HUES48 (cell line): ENCODE data around the gene PDE5A.

Experiments
- H3K27ac ChIP-seq: one replicate; pipeline ENCODE4 v1.7.0; 2013; ENCODE audit warnings: low read depth, low read length, inconsistent platforms
- H3K27me3 ChIP-seq: 2 replicates; pipeline ENCODE4 v1.6.1; 2013; ENCODE audit warnings: mild to moderate bottlenecking, low read length; ENCODE audit not compliant: control insufficient read depth, insufficient read depth
- H3K36me3 ChIP-seq: 2 replicates; pipeline ENCODE4 v1.6.1; 2013; ENCODE audit warnings: low read length; ENCODE audit not compliant: control insufficient read depth, insufficient read depth
- H3K4me1 ChIP-seq: 2 replicates; pipeline ENCODE4 v1.6.1; 2013; ENCODE audit warnings: mild to moderate bottlenecking, low read length; ENCODE audit not compliant: control insufficient read depth, insufficient read depth
- H3K4me3 ChIP-seq: 2 replicates; pipeline ENCODE4 v1.5.1; 2013; ENCODE audit warnings: mild to moderate bottlenecking, low read depth, low read length
- H3K9ac ChIP-seq: 2 replicates; pipeline ENCODE4 v1.6.1; 2013; ENCODE audit warnings: mild to moderate bottlenecking, low read depth, low read length, moderate library complexity
- H3K9me3 ChIP-seq: 2 replicates; pipeline ENCODE4 v1.6.1; 2013; ENCODE audit warnings: low read length; ENCODE audit not compliant: control insufficient read depth, insufficient read depth

Gene PDE5A

DNA sequence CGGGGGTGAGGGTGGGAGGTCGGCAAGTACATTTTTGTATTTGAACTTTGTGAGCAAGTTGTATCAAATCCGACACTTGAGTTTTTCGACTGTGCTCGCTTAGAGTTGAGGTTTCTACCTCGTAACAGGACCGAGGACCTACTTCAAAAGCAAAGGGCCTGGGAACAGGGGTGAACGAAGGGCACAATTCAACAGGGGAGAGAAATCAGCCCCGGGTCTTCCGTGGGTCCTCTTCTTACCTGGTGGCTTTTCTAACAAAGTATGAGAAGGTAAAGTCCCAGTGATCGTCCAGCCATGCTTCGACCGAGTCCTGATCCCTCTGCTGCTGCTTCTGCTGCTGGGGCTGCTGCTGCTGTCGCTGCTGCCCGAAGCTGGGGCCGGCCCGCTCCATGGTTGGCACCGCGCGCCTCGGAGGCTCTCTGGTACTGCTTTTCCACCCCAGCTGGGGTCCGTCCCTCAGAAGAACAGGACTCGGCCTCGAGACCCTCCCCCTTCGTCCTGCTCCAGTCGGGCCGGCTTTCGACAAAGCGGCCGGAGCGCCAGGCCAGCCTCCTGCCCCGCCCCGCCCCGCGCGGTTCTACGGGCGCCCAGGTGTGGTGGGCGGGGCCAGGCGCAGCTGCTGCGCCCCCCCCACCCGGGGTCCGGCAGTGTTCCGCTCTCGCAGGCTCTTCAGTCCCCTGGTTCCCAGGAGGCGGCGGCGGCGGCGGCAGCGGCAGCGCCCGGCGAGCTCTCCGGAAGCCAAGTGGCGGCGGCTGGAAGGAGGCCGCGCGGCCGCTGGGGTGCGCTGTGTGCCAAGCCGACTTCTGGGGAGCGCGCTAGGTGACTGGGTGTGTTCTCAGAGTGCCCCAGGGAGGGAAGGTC, at the start of gene PDE5A:
Gene PDE5A (minus strand): TSS at position 524 of the 861 bp plus-strand sequence. CDS start 133 bp downstream, at position 391.
- peak within 1 kb of the TSS; percentile 62 for H3K27ac ChIP-seq

GRCh38 chr4:119676101-119676500, 47.5 kb upstream of the PDE5A start:
- no peak overlapping the region for H3K4me3 ChIP-seq
- no peaks in the 10 kb centered on the region for H3K36me3 ChIP-seq
- peaks cover 15% of the 10 kb centered on the region for H3K4me1 ChIP-seq
- H3K9ac ChIP-seq, result no peak overlapping the region
- no peaks in the 10 kb centered on the region for H3K9me3 ChIP-seq
- H3K27me3 ChIP-seq, result no peaks in the 10 kb centered on the region
- H3K27ac ChIP-seq, result no peak overlapping the region

More for the DNA sequence above, at the start of gene PDE5A:
- Histone ChIP-seq H3K9ac (peak within 1 kb of the TSS; percentile 74), H3K9me3 (no peaks in the 10 kb centered on the region), H3K27me3 (no peaks in the 10 kb centered on the region), H3K36me3 (no peaks in the 10 kb centered on the region), H3K4me1 (peaks cover 12% of the 10 kb centered on the region), H3K4me3 (peak within 1 kb of the TSS; percentile 82)

DNA sequence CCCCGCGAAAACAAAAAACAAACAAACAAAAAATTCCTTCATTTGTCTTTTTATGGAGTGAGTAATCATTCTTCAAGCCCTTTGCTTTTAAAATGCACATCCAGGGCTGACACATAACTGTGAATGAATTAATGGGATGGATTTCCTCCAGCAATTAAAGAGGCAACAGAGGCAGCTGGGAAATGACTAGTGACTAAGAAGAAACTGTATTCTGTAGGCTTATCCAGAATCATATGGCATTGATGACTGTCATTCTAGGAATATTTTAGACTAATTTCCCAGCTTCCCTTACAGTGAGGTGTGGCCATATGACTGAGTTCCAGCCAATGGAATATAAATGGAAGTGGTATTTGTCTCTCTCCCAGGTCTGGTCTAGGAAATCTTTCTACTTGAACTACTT, 46.8 kb upstream of the PDE5A start:
- H3K27me3 ChIP-seq, result no peaks in the 10 kb centered on the region
- H3K36me3 ChIP-seq, result no peaks in the 10 kb centered on the region
- no peak overlapping the region for H3K27ac ChIP-seq
- H3K4me3 ChIP-seq, result no peak overlapping the region
- H3K9me3 ChIP-seq, result no peaks in the 10 kb centered on the region
- peaks cover 15% of the 10 kb centered on the region for H3K4me1 ChIP-seq
- H3K9ac ChIP-seq, result no peak overlapping the region

DNA sequence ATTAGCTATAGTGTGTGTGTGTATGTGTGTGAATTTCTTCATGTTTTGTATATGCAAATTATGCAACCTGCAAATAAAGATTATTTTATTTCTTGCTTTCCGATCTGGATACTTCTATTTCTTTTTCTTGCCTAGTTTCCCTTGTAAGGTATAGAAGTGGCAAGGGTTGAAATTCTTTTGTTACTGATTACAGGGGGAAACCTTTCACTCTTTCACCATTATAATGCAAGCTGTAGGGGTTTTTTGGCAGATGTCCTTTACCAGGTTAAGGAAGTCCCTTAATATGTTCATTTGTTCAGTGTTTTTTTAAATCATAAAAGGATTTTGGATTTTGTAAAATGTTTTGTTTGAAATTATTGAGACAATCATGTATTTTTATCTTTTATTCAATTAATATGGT, 44.3 kb upstream of the PDE5A start:
- Histone ChIP-seq H3K4me3 (no peak overlapping the region), H3K9ac (no peak overlapping the region), H3K27me3 (no peaks in the 10 kb centered on the region), H3K4me1 (peaks cover 15% of the 10 kb centered on the region), H3K27ac (no peak overlapping the region), H3K36me3 (no peaks in the 10 kb centered on the region), H3K9me3 (no peaks in the 10 kb centered on the region)

DNA sequence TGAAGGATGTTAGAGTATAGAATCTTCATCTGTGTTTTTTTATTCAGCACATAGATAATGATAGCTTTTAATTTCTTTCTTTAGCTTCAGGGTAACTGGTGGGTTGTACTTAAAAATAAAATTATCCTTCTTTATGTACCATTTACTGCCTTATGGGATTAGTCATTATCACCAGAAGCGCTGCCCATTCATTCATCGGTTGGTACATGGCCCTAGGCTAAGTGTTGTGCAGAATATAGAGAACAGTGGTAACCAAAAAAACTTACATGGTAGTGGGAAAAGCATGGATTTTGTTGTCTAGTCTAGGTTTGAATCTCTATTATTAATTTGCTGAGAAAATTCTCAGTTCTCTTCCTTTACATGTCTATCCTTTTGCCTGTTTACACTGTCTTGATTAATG, 43.5 kb upstream of the PDE5A start:
- H3K9me3 ChIP-seq, result no peaks in the 10 kb centered on the region
- H3K27me3 ChIP-seq, result no peaks in the 10 kb centered on the region
- no peaks in the 10 kb centered on the region for H3K36me3 ChIP-seq
- H3K4me3 ChIP-seq, result no peak overlapping the region
- H3K27ac ChIP-seq, result no peak overlapping the region
- peaks cover 15% of the 10 kb centered on the region for H3K4me1 ChIP-seq
- H3K9ac ChIP-seq, result no peak overlapping the region

DNA sequence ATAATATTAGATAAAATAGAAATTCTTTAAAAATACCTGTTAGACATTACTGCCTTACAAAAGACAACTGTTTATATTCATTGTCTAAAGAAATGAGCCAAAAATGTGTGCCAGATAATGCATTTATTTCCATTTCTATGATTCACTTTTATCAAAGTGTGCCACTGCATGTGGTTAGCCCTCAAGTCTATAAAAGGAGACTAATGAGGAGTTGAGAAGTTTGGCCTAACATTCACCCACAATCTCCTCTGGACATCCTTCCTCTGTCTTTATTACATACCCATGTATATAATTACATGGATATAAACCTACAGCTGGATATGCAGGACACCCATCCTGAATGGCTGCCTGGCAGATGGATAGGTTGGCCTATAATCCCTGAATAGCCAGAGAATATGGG, 42.6 kb upstream of the PDE5A start:
- H3K9ac ChIP-seq, result no peak overlapping the region
- no peak overlapping the region for H3K4me3 ChIP-seq
- H3K4me1 ChIP-seq, result peaks cover 15% of the 10 kb centered on the region
- H3K9me3 ChIP-seq, result no peaks in the 10 kb centered on the region
- no peaks in the 10 kb centered on the region for H3K36me3 ChIP-seq
- no peak overlapping the region for H3K27ac ChIP-seq
- H3K27me3 ChIP-seq, result no peaks in the 10 kb centered on the region

DNA sequence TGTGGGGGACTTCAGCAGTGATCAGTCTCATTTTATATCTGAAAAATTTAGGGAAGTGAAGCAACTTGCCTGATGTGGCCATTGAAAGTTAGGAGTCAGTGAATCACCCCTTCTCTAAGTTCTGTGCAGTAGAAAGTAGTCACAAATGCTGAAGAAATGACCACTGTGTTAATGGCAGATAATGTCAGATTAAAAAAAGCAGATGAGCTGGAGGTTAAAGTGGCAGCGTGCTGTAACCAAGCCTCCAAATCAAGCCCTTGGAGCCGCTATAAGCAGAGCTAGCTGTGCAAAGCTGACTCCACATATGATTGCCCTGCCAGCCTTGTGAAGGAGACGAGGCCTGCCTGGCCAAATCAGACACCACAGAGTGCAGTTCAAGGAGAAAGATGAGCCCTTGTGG, 39.2 kb upstream of the PDE5A start:
- H3K27ac ChIP-seq, result no peak overlapping the region
- no peaks in the 10 kb centered on the region for H3K36me3 ChIP-seq
- no peak overlapping the region for H3K4me3 ChIP-seq
- H3K9me3 ChIP-seq, result no peaks in the 10 kb centered on the region
- peaks cover 15% of the 10 kb centered on the region for H3K4me1 ChIP-seq
- no peaks in the 10 kb centered on the region for H3K27me3 ChIP-seq
- H3K9ac ChIP-seq, result no peak overlapping the region

DNA sequence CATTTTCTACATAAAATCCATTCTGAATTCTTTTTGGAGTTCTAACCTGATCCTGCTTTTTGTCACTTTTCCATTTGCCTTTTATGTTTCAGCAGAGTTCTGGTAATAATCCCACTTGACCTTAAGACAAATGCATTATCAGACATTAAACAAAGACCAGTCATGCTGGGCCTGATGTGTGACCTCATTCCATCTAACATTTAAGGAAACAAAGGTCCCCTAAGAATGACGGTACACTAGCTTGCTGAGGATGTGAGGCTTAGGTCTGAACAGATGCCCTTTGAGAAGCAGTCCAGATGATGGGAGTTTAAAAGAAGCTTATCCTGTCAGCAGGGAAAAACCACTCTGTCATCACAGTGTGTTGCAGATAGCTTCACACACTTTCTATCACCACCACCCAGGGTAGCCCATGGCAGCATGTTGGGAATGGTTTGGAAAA, 38.1 kb upstream of the PDE5A start:
- Histone ChIP-seq H3K36me3 (no peaks in the 10 kb centered on the region), H3K27ac (no peak overlapping the region), H3K27me3 (no peaks in the 10 kb centered on the region), H3K9me3 (no peaks in the 10 kb centered on the region), H3K4me1 (peaks cover 7% of the 10 kb centered on the region; the same call in 1 of the 2 replicates), H3K9ac (no peak overlapping the region), H3K4me3 (no peak overlapping the region)

DNA sequence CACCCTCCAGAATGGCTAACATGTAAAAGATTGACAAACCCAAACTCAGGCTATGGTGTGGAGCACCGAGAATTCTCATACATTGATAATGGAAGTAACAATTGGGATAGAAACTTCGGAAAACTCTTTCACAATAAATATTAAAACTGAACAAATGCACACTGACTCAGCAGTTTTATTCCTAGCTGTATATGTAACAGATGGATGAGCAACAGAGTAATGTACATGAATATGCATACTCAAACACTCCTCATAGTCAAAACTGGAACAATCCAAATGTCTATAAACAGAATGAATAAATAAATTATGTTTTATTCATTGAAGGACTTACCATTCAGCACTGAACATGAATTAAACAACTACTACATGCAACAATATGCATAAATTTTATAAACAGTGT, 37.1 kb upstream of the PDE5A start:
- Histone ChIP-seq H3K27me3 (no peaks in the 10 kb centered on the region), H3K4me3 (no peak overlapping the region), H3K27ac (no peak overlapping the region), H3K36me3 (no peaks in the 10 kb centered on the region), H3K9ac (no peak overlapping the region), H3K4me1 (peaks cover 7% of the 10 kb centered on the region; the same call in 1 of the 2 replicates), H3K9me3 (no peaks in the 10 kb centered on the region)

GRCh38 chr4:119664168-119664907, 35.7 kb upstream of the PDE5A start:
- Histone ChIP-seq H3K27ac (no peak overlapping the region), H3K4me1 (peaks cover 7% of the 10 kb centered on the region; the same call in 1 of the 2 replicates), H3K4me3 (no peak overlapping the region), H3K36me3 (no peaks in the 10 kb centered on the region), H3K9me3 (no peaks in the 10 kb centered on the region), H3K27me3 (no peaks in the 10 kb centered on the region), H3K9ac (no peak overlapping the region)
